Measurements from ENCODE around the gene TWNK. TPM values are rescaled to one million over a fixed set of nuclear protein-coding genes. Genes with fewer than 3 reads are reported as not detected.
A peak's percentile ranks its signal among the peaks of the same experiment; 100 is the strongest.

Gene TWNK
- total RNA-seq, 1 donor from 2014 or later: 5.4 TPM

DNA sequence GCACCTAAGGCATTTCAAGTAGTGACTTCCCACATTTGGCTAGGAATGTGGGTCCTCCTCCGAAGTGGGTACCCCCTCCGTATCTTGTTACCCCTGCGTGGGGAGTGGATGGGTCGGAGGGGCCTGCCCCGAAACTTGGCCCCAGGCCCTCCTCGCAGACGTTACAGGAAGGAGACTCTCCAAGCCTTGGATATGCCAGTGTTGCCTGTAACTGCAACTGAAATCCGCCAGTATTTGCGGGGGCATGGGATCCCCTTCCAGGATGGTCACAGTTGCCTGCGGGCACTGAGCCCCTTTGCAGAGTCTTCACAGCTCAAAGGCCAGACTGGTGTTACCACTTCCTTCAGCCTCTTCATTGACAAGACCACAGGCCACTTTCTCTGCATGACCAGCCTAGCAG, 823 bp downstream of the TWNK start:
- Mint-ChIP-seq H3K4me1 (ENCODE audit: low read depth) (peaks cover 27% of the 10 kb centered on the region), H3K4me3 (ENCODE audit: unreplicated experiment) (peak overlapping the region; percentile 100), H3K9me3 (ENCODE audit: low read depth) (no peaks in the 10 kb centered on the region), H3K36me3 (ENCODE audit: low read depth) (peaks cover 12% of the 10 kb centered on the region), H3K27me3 (ENCODE audit: low read depth) (no peaks in the 10 kb centered on the region), H3K27ac (ENCODE audit: unreplicated experiment) (no peak overlapping the region)
- DNase-seq (ENCODE audit: low spot score): no peak
- TF ChIP-seq, protein P1, sequence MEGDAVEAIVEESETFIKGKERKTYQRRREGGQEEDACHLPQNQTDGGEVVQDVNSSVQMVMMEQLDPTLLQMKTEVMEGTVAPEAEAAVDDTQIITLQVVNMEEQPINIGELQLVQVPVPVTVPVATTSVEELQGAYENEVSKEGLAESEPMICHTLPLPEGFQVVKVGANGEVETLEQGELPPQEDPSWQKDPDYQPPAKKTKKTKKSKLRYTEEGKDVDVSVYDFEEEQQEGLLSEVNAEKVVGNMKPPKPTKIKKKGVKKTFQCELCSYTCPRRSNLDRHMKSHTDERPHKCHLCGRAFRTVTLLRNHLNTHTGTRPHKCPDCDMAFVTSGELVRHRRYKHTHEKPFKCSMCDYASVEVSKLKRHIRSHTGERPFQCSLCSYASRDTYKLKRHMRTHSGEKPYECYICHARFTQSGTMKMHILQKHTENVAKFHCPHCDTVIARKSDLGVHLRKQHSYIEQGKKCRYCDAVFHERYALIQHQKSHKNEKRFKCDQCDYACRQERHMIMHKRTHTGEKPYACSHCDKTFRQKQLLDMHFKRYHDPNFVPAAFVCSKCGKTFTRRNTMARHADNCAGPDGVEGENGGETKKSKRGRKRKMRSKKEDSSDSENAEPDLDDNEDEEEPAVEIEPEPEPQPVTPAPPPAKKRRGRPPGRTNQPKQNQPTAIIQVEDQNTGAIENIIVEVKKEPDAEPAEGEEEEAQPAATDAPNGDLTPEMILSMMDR (IDR thresholded peaks at IDR 0.05): no peak

DNA sequence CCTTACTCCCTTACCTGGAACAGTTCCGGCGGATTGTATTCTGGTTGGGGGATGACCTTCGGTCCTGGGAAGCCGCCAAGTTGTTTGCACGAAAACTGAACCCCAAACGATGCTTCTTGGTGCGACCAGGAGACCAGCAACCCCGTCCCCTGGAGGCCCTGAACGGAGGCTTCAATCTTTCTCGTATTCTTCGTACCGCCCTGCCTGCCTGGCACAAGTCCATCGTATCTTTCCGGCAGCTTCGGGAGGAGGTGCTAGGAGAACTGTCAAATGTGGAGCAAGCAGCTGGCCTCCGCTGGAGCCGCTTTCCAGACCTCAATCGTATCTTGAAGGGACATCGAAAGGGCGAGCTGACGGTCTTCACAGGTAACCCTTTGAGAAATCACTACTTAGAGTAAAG, 1.7 kb downstream of the TWNK start:
- peaks cover 27% of the 10 kb centered on the region for H3K4me1 Mint-ChIP-seq (ENCODE audit: low read depth)
- TF ChIP-seq, protein P1 (IDR thresholded peaks at IDR 0.05): no peak
- H3K4me3 Mint-ChIP-seq (ENCODE audit: unreplicated experiment): no peak overlapping the region
- H3K27ac Mint-ChIP-seq (ENCODE audit: unreplicated experiment): no peak overlapping the region
- H3K9me3 Mint-ChIP-seq (ENCODE audit: low read depth): no peaks in the 10 kb centered on the region
- H3K27me3 Mint-ChIP-seq (ENCODE audit: low read depth): no peaks in the 10 kb centered on the region
- peaks cover 12% of the 10 kb centered on the region for H3K36me3 Mint-ChIP-seq (ENCODE audit: low read depth)
- DNase-seq (ENCODE audit: low spot score): no peak

DNA sequence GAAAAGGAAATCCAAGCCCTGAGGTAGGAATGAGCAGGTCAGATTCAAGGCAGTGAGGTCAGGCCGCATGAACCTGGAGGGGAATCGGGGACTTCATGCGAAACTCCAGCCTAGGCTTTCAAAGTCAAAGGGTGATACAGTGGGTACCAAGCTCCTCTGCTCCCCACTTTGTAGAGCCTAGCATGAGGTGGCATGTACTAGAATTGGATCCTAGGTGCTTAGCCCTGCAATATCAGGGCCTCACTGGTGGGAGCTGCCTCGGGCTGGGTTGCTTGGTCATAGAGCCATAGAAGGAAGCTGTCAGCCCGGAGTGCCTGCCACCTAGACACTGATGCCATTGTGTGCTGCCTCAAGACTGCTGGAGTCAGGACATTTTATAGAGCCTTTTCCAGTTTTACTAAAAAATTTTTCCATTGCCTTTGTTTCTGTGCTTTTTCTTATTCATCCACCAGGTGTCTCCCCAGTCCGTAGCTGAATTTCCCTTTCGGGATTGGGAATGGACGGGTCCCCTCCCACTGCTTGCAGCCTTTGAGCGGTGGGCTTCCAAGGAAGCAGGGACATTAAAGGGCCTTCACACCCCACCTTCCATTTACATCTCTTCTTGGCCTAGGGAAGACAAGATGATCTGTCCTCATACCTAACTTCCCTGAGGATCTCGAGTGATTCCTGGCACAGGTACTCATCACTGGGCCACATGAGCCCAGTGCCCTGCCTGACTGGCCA, 6.8 kb downstream of the TWNK start:
- TF ChIP-seq, protein P1 (IDR thresholded peaks at IDR 0.05): peak; percentile 88
- H3K27ac Mint-ChIP-seq (ENCODE audit: unreplicated experiment): peak overlapping the region; percentile 57
- H3K9me3 Mint-ChIP-seq (ENCODE audit: low read depth): no peaks in the 10 kb centered on the region
- peaks cover 15% of the 10 kb centered on the region for H3K4me1 Mint-ChIP-seq (ENCODE audit: low read depth)
- no peak overlapping the region for H3K4me3 Mint-ChIP-seq (ENCODE audit: unreplicated experiment)
- no peak for DNase-seq (ENCODE audit: low spot score)
- H3K36me3 Mint-ChIP-seq (ENCODE audit: low read depth): peaks cover 12% of the 10 kb centered on the region
- H3K27me3 Mint-ChIP-seq (ENCODE audit: low read depth): no peaks in the 10 kb centered on the region

DNA sequence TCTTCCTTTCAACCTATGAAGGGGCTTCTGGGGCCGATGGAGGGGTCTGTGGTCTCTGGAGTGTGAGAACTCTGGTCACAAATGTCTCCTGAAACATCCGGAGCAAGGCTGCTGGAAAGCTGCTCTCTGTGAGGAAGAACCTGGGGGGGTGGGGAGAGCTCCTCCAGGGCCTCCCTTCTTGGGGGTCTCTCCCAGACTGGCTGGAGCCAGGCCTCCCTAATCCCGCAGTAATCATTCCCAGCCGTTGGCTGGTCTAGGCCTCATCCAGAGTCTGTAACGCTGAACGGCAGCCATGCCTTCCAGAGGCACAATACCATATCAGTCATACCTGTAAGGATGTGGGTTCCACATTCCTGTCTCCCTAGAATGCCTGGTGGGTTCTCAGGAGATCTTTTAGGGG, 7.8 kb downstream of the TWNK start:
- H3K4me3 Mint-ChIP-seq (ENCODE audit: unreplicated experiment): no peak overlapping the region
- no peaks in the 10 kb centered on the region for H3K27me3 Mint-ChIP-seq (ENCODE audit: low read depth)
- no peak for DNase-seq (ENCODE audit: low spot score)
- no peaks in the 10 kb centered on the region for H3K9me3 Mint-ChIP-seq (ENCODE audit: low read depth)
- TF ChIP-seq, protein P1 (IDR thresholded peaks at IDR 0.05): no peak
- H3K4me1 Mint-ChIP-seq (ENCODE audit: low read depth): peaks cover 15% of the 10 kb centered on the region
- no peak overlapping the region for H3K27ac Mint-ChIP-seq (ENCODE audit: unreplicated experiment)
- peaks cover 12% of the 10 kb centered on the region for H3K36me3 Mint-ChIP-seq (ENCODE audit: low read depth)

DNA sequence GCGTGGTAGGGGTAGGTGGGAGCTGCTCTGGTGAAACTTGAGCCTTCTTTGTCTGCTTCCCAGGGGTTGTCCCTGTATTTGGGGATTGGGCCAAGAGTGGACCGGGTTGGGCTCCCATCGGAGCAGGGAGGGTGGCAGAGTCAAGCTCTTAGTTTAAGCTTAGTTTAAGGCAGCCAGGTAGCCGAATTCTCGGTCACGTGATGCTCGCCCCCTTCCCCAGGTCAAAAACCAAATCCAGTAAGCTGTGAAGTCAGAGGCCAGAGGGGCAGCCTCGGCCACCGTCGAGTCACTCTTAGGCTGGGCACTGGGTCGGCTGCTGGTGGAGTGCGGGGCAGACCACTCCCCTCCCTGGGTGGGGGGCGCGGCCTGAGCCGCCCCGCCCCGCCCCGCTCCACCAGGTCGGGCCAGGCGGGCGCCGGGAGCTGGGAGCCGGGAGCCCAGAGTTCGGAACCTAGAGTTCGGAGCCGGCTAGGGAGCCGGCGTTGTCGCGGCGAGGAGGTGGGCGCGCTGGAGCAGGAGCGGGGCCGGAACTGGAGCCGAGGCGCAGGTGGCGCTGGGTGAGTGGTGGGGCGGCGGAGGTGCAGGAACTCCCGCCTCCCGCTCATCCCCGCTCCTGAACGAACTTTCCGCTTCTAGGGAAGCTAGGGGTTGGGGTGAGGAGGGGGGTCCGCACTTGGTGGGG, 9.5 kb downstream of the TWNK start:
- Mint-ChIP-seq H3K27ac (ENCODE audit: unreplicated experiment) (peak overlapping the region; percentile 91), H3K27me3 (ENCODE audit: low read depth) (no peaks in the 10 kb centered on the region), H3K9me3 (ENCODE audit: low read depth) (no peaks in the 10 kb centered on the region), H3K4me3 (ENCODE audit: unreplicated experiment) (peak overlapping the region; percentile 71), H3K36me3 (ENCODE audit: low read depth) (peaks cover 1% of the 10 kb centered on the region), H3K4me1 (ENCODE audit: low read depth) (peaks cover 28% of the 10 kb centered on the region)
- TF ChIP-seq, protein P1 (IDR thresholded peaks at IDR 0.05): no peak
- peak; percentile 77 for DNase-seq (ENCODE audit: low spot score)

Measured in chondrocyte (in vitro differentiated cells).